Mammary epithelial cell (primary cell): Measurements from ENCODE around the gene TFIP11.

Experiments used
- CTCF ChIP-seq, 2 donors: IDR thresholded peaks in 1 of 2; conservative IDR thresholded peaks in 1 of 2; 2 replicates each; pipeline ENCODE4 v1.5.1; 2011 to 2012; ENCODE audit warnings: inconsistent platforms in 2 of 2, low read length in 2 of 2, mild to moderate bottlenecking in 2 of 2, control low read depth in 1 of 2, low read depth in 1 of 2; ENCODE audit not compliant: insufficient read depth in 1 of 2; ENCODE audit errors: extremely low read depth in 1 of 2
- EZH2 ChIP-seq: IDR thresholded peaks from 2 replicates; pipeline ENCODE4 v1.6.1; 2012; ENCODE audit warnings: low read length, inconsistent platforms, borderline replicate concordance

GRCh38 chr22:26479043-26479791 lies 33.1 kb downstream of the TFIP11 start:
- TF ChIP-seq CTCF (conservative IDR thresholded peaks at IDR 0.05 in 1 of 2, IDR thresholded peaks at IDR 0.05 in 1 of 2; ENCODE audit: extremely low read depth in 1 of 2, insufficient read depth in 1 of 2, low read depth in 1 of 2, low read length in 2 of 2) (peak in 1 of 2 donors; percentile 13), EZH2 (no peak)
